ENCODE measurements around the gene CEACAM4.
"Not testable (repeated sequence)": the region's sequence is repeated elsewhere in the genome, so short reads cannot be mapped to it uniquely, and the experiment has no call there.

CEACAM4 gene

DNA sequence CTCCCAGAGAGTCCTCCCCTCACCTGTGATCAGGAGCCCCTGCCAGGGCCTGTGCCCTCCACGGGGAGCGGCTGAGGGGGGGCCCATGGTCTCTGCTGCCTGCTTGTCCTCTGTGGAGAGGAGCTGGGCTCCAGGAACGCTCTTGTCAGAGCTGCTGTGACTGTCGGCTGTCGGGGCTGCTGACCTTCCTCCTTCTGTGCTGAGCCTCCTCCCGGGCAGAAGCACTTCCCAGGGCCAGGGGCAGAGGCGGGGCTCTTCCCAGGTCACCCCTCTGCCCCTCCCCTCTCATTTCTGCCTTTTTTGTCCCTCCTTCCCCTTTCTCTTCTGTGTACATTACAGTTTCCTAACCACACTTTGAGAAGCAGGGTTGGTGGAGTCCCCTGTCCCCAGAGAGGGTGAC, at the start of gene CEACAM4:
TSS of gene CEACAM4 (minus strand) at position 198 of the 400 bp plus-strand sequence. CDS start at position 87, 111 bp downstream.
- no peak for DNase-seq (ENCODE audit: low spot score)

DNA sequence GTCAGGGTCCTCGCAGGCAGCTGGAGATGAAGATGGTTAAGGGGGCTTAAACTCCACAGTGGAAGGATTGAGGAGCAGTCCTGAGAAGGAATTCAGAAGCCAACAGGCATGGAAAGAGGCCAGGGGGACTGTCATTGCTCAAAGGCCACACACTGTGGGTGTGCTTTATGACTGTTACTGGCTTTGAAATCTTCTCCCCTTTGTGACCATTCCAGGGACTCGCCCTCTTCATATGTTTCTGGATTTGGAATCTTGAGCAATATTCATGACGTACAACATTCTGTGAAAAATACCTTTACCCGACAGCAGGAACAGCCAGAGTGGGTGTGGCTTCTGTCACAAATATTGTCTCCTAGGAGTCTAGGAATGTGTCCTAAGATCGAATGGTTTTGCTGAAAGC, 44.6 kb upstream of the CEACAM4 start:
- DNase-seq (ENCODE audit: low spot score), result no peak

DNA sequence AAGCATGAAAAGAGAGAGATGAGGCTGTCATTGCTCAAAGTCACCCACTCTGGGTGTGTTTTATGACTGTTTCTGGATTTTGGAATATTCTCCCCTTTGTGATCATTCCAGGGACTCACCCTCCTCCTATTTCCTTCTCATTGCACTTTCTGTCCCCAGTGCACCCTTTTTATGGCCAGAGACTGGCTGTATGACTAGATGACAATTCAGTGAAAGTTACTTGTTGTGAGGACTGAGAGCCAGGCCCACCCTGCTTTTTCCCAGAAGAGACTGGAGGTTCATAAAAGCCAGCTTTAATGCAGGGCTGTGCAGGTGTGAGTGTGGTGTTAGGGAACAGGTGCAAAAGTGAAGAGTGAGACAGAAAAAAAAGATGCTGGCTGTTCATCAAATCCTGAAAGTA, 43.9 kb upstream of the CEACAM4 start:
- DNase-seq (ENCODE audit: low spot score), result no peak

DNA sequence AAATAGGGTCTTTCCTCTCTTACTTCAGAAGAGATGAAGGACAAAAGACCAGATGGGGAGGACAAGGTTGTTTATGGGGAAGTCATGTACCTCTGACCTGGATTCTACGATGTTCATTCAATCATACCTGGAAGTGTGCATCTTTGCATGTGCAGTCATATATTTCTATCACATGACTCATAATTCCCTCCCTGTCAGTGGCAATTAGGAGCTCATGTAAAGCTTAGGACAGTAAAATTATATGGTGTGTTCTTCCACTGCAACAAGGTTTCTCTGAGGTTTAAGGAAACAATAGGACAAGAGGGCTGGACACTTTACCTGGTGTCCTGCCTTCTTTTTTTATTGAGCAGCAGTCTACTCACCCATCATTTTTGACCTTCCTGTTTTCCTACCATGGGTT, 41.4 kb upstream of the CEACAM4 start:
- DNase-seq (ENCODE audit: low spot score), result no peak

DNA sequence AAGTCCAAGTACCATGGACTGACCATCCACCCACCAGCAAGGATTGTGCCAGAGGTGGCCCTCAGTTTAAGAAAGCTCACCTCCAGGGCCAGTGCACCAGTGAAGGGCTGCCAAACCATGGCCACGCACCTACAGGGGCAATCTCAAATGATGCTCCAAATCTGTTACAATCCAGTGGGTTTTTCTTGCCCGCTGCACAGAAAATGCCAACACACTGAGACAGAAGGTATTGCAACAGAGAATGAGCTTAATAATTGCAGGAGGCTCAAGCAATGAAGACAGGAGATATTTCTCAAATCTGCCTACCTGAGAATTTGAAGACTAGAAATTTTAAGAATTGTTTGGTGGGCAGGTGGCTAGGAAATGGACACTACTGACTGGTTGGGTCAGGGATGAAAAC, 39.2 kb upstream of the CEACAM4 start:
- no peak for DNase-seq (ENCODE audit: low spot score)

DNA sequence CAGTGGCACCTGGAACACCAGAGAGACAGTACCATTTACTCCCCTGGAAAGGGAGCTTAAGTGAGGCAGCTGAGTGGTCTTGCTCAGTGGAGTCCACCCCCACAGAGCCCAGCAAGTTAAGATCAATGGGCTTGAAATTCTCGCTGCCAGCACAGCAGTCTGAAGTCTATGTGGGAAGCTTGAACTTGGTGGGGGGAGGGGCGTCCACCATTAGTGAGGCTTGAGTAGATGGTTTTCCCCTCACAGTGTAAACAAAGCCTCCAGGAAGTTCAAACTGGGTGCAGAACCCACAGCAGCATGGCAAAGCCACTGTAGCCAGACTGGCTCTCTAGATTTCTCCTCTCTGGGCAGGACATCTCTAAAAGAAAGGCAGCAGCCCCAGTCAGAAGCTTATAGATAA, 30.3 kb upstream of the CEACAM4 start:
- no peak for DNase-seq (ENCODE audit: low spot score)

DNA sequence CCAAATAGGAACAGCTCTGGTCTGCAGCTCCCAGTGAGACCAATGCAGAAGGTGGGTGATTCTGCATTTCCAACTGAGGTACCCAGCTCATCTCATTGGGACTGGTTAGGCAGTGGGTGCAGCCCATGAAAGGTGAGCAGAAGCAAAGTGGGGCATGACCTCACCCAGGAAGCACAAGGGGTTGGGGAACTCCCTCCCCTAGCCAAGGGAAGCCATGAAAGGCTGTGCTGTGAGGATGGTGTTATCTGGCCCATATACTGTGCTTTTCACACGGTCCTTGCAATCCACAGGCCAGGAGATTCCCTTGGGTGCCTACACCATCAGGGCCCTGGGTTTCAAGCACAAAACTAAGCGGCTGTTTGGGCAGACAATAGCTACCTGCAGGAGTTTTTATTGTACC, 29.9 kb upstream of the CEACAM4 start:
- DNase-seq (ENCODE audit: low spot score), result not testable (repeated sequence)

DNA sequence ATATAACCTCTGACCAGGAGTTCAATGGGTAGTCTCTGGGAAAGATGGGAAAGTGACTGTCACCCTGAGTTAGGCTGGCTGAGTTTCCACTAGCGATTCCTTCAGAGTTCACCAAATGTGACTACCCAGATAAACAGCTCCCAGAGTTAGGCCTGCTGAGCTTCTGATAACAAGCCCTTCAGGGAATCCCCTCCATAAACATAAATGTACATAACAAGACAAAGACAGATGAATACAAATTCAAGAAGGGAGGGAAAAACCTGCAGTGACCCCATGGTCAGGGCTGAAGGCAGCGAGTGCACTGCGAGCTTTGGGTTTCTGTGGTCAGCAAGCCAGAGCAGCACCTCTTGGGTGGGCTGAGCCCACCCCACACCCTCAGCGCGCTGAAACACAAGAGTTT, 25.4 kb upstream of the CEACAM4 start:
- DNase-seq (ENCODE audit: low spot score), result no peak

DNA sequence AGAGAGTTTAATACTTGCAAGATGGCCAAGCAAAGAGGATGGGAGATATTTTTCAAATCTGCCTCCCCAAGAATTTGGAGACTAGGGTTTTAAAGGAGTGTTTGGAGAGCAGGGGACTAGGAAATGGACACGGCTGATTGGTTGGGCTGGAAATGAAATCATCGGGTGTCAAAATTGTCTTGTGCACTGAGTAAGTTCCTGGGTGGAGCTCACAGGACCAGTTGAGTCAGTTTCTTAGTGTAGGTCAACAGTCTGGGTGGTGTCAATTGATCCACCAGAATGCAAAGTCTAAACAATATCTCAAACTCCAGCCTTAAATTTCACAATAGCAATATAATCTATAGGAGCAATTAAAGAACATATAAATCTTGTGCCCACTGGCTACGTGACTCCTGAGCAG, 23.0 kb upstream of the CEACAM4 start:
- DNase-seq (ENCODE audit: low spot score), result peak; percentile 9

DNA sequence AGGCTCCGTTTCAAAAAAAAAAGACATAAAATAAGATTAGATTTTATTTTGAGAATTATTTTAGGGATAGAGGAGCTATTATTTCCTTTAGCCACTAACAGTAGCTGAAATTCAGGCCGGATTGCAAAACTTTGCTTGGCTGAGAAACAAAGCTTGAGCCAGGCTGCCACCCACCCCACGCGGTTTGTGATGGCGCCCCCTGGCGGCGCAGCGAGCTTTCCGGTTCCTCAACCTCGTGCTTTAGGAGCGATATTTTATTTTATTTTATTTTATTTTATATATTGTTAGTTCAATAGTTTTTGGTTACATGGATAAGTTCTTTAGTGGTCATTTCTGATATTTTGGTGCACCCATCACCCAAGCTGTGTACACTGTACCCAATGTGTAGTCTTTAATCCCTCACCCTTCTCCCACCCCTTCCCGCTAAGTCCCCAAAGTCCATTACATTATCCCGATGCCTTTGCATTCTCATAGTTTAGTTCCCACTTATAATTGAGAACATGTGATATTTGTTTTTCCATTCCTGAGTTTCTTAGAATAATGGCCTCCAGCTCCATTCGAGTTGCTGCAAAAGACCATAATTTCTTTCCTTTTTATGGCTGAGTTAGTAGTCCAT, 19.8 kb upstream of the CEACAM4 start:
- DNase-seq (ENCODE audit: low spot score), result no peak

DNA sequence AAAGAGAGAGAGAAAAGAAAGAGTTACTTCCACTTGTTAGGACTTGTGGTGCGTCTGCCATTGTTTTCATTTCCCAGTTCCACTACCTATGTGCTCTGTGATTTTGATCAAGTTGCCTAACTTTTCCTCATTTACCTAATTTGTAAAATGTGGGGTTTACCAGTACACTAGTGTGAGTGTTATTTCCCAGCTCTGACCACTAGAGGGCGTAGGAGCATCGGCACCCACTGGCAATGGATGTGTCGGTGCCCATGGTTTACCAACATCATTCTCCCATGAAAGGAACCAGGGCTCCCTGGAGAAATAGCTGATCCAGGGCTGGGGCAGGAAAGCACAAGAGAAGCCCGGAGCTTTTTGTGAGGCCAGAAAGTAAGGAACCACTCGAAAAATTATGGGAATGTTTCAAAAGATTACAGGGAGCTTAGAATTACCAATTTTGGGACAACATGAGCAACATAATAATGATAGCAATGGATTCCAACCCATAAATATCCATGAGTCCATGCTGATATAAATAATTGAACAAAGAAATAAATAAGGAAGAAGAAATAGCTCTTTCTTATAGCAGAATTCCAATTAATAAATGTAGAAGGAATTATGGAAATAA, 15.1 kb upstream of the CEACAM4 start:
- DNase-seq (ENCODE audit: low spot score), result peak; percentile 63

DNA sequence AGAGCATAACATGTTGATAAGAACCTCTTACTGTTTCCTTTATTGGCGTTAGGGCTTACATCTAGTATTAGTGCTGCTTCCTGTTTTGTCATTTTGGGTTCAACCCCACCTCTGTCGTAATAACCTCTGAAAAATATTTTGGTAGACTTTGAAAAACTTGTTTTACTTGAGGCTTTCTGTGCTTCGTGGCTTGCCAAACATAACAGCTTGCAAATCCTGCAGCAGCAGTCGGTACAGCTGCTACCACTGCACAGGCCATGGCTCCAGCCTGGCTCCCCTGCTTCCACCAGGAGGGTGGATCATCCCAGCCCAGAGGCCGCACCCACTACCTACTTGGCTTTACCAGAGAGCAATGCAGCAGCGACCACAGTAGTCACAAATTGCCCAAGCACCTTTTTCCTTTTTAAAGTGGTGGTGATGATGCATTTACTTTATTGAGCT, 11.8 kb upstream of the CEACAM4 start:
- DNase-seq (ENCODE audit: low spot score), result no peak

DNA sequence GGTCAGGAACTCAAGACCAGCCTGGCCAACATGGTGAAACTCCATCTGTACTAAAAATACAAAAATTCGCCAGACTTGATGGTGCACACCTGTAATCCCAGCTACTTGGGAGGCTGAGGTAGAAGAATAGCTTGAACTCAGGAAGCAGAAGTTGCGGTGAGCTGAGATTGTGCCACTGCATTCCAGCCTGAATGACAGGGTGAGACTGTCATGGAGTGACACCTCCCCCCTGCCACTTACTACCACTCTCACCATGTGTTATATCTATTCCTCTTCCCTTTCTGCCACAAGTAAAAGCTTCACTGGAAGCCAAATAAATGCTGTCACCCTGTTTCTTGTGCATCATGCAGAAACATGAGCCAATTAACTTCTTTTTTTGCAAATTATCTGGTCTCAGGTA, 10.6 kb upstream of the CEACAM4 start:
- no peak for DNase-seq (ENCODE audit: low spot score)

DNA sequence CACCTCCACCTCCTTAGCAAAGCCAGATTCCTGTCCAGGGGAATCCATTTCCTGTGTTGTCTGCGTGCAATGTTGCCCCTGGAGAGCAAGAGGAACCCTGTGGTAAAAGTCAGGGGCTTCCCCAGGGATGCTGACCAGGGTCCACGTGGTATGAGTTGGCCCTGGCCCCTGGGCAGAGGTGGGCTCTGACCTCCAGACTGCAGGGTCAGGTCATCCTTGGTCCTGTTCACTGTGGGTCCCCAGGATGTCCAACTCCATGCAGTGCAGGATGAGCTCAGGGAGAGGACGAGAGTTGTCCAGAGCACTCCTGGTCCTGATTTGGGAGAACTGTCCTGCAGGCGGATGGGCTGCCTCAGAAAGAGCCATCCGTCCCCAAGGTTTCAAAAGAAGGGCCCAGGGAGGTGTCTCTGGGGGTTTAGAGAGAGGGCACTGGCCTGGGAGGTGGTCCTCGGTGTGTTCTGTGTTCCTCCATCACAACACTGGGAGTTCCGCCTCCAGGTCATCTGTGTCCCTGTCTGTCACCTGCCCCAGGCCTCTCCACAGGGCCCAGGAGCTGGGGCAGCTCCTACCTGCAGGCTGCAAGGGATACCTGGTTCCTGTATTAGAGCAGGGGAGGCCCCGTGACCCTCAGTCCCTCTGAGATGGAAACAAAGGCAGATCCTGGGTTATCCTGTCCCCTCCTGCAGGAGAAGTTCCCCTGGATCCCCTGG, 1.2 kb upstream of the CEACAM4 start:
- DNase-seq (ENCODE audit: low spot score), result no peak

DNA sequence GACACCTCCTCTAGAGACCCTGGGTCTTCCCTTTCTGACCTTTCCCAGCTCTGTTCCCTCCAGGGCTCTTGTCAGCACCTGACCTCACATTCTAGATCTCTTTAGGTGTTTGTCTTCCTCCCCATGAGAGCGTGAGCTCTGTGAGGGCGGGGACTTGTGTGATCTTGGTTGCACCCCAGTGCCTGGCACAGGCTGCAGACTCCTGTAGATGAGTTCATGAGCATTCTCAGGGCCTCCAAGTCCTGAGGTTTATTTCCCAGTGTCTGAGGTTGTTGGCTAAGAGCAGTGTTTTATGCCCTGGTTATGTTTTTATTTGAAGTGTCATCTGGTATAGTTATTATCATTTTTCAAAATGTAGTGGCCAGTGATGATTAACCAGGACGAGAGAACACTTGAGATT, 596 bp downstream of the CEACAM4 start:
- DNase-seq (ENCODE audit: low spot score), result no peak

DNA sequence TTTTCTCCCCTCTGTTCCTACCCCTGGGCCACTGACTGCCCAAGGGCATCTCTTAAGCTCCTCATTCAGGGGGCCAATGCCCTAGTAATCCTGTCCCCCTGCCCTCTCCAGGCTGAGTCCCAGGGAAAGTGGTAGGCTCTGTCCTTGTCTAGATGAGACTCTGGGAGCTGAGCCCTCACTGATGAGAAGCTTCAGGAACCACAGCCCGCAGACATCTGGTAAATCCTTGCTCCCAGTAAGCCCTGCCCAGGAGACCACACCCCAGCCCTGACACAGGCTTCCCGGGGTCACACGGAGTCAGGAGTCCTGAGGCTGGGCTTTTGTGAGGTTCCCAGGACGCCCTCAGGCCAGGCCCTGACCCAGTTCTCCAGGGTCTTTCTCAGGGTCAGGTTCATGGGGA, 1.9 kb downstream of the CEACAM4 start:
- no peak for DNase-seq (ENCODE audit: low spot score)

DNA sequence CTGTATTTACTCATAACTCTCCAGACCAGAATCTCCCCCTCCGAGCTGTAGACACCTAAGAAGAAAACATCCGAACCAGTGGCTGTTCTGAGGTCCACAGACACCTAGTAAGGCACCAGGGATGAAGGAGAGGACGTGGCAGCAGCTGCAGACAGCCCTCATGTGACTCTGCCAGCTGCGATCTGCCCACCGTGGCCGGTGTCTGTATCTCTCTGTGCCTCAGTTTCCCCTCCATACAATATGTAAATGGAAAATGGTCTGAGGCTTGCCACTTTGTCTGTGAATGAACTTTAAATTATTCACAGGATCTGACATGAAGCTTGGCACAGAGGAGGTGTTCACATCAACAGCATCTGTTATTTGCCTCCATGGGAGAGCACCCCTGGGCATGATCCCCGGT, 2.4 kb downstream of the CEACAM4 start:
- no peak for DNase-seq (ENCODE audit: low spot score)

DNA sequence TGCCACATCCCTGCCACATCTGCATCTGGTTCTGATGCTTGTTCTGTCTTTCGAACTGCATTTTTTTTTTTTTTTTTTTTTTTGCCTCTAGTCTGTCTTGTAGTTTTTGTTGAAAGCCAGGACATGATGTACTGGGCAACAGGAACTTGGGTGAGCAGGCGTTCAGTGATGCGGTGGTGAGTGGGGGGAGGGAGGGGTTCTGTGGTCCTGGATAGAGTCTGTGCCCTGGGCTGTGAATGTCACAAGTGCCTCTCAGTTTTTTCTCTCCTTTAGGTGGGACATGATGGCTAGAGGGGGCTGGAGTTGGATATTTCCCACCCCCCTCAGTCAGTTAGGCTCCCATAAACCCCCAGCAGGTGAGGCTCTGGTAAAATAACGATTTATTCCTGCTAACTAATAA, 3.5 kb downstream of the CEACAM4 start:
- DNase-seq (ENCODE audit: low spot score), result no peak

DNA sequence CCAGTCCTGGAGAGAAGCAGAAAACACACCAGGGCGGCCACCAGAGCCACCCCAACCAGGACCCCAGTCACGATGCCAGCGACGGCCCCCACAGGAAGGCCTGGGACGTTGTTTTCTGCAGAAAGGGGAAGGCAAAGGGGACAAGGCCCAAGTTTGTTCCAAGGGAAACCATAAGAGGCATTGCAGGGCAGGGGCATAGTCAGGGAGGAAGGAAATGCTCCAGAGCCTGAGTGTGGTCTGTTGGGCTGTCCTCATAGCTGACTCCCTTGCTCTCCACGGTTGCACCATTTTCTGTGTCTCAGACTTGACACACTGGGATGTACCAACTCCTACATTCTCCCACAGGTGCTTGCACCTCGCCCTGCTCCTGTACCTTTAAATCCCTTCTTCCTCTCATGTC, 5.2 kb downstream of the CEACAM4 start:
- DNase-seq (ENCODE audit: low spot score), result no peak

DNA sequence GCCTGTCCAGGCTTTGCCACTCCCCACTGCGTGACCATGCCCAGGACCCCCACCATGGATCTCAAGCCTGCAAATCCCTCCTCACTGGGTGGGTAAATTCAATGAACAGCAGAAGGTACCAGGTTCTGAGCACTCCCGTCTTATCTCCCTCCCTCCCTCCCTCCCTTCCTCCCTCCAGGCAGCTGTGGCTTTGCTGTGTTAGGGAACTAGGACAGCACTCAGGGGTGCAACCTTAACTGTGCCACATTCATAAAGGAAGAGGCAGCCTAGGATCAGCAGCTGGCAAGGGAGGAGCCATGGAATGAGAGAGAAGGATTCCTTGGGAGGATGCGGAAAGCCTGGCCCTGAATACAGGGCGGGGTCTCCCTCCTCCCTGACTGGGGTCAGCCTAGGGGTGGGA, 5.6 kb downstream of the CEACAM4 start:
- DNase-seq (ENCODE audit: low spot score), result no peak

DNA sequence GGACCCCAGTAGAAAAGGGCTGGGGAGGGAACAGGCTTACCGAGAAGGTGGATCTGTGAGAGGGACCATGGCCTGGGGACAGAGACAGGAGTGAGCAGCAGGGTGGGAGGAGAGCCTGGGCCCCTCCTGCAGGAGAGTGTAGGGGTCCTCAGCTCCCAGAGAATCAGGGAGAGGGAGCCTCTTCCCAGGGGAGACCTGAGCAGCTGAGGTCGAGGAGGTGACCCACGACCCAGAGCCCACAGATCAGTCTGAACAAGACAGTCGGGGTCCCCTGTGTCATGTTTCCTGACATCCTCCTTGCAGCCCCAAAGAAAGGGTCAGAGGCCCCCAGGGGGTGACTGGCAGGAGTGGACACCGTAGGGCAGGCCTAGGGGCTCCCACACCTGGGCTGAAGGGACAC, 6.7 kb downstream of the CEACAM4 start:
- no peak for DNase-seq (ENCODE audit: low spot score)

DNA sequence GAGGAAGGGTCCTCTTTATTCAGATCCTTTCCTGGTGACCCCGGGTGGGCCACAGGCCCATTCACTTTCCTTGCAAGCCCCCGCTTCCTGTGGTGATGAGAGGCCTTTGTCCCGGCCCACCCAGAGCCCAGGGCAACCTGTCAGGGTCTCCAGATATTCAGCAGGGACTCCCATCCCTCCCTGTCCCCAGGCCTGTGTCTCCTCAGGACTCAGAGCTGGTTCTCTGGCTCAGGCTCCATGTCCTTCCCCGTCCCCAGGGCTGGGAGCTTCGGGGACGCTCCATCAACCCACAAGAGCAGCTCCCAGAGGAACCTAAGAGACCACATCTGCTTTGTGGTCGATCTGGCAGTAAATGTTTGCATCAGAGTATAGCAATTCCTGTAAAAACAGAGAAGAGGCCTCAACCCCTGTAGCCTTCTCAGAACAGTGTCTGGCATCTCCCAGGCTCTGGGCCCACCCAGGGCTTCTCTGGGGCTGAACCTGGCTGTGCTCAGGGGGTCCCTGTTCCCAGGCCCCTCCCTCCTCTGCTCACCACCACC, 7.8 kb downstream of the CEACAM4 start:
- DNase-seq (ENCODE audit: low spot score), result no peak
